ENCODE measurements around the gene METTL5. TPM values are rescaled to one million over a fixed set of nuclear protein-coding genes. Genes with fewer than 3 reads are reported as not detected.
"Not testable (repeated sequence)": the region's sequence is repeated elsewhere in the genome, so short reads cannot be mapped to it uniquely, and the experiment has no call there.

The METTL5 gene
- total RNA-seq, 1 experiment from 2014 or later = 103 TPM

GRCh38 chr2:169849710-169850109 lies 25.0 kb upstream of the METTL5 start:
- no peaks in the 10 kb centered on the region for H3K9me2 ChIP-seq (ENCODE audit: insufficient read depth)
- ChIA-PET CTCF (no interaction called here), RAD21 (ENCODE audit: low non-redundant PET in 1 of 2, low total read pairs in 2 of 2, uncharacterized antibody in 2 of 2, unreplicated experiment in 2 of 2) (no interaction called here), POLR2A (no interaction called here)
- ATAC-seq (no peak), DNase-seq (ENCODE audit: low read depth, low spot score) (no peak)
- H2AFZ ChIP-seq (ENCODE audit: low read depth, low read length, poor library complexity, severe bottlenecking) = no peak overlapping the region
- TF ChIP-seq SIN3A (IDR thresholded peaks at IDR 0.05; ENCODE audit: low read depth) = no peak
- TF ChIP-seq, protein P1, sequence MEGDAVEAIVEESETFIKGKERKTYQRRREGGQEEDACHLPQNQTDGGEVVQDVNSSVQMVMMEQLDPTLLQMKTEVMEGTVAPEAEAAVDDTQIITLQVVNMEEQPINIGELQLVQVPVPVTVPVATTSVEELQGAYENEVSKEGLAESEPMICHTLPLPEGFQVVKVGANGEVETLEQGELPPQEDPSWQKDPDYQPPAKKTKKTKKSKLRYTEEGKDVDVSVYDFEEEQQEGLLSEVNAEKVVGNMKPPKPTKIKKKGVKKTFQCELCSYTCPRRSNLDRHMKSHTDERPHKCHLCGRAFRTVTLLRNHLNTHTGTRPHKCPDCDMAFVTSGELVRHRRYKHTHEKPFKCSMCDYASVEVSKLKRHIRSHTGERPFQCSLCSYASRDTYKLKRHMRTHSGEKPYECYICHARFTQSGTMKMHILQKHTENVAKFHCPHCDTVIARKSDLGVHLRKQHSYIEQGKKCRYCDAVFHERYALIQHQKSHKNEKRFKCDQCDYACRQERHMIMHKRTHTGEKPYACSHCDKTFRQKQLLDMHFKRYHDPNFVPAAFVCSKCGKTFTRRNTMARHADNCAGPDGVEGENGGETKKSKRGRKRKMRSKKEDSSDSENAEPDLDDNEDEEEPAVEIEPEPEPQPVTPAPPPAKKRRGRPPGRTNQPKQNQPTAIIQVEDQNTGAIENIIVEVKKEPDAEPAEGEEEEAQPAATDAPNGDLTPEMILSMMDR (IDR thresholded peaks at IDR 0.05 in 2 of 3, conservative IDR thresholded peaks at IDR 0.05 in 1 of 3; ENCODE audit: borderline replicate concordance in 1 of 3, insufficient read depth in 1 of 3, low read depth in 2 of 3, low read length in 2 of 3) = no peak
- TF ChIP-seq EGR1 (IDR thresholded peaks at IDR 0.05; ENCODE audit: low read depth) = no peak
- no peak for TF ChIP-seq EZH2phosphoT487 (IDR thresholded peaks at IDR 0.05; ENCODE audit: borderline replicate concordance)
- TF ChIP-seq JUND (IDR thresholded peaks at IDR 0.05) = no peak
- no peak for TF ChIP-seq POLR2AphosphoS5 (IDR thresholded peaks at IDR 0.05; ENCODE audit: low read depth, low read length)
- TF ChIP-seq EZH2 (IDR thresholded peaks at IDR 0.05) = no peak
- TF ChIP-seq RAD21 (IDR thresholded peaks at IDR 0.05; ENCODE audit: low read depth) = no peak
- no peak for TF ChIP-seq TCF7L2 (IDR thresholded peaks at IDR 0.05; ENCODE audit: borderline replicate concordance, extremely low read depth, insufficient read depth, insufficient read length)
- no peak for TF ChIP-seq ZNF274 (IDR thresholded peaks at IDR 0.05; ENCODE audit: low read depth, low read length)
- no peak for TF ChIP-seq POLR2A (IDR thresholded peaks at IDR 0.05; ENCODE audit: borderline replicate concordance, extremely low read depth, insufficient read depth, insufficient read length)
- no TSS peak for BruUV-seq (replicated peaks)
- H3K9me3 ChIP-seq (ENCODE audit: control insufficient read depth in 1 of 2, insufficient read depth in 1 of 2, low read depth in 1 of 2, low read length in 2 of 2) = peaks cover 0 to 6% of the 10 kb centered on the region in 2 experiments; a peak in 1 of 4 replicates
- H3K27me3 ChIP-seq (ENCODE audit: insufficient read depth, low read length) = no peaks in the 10 kb centered on the region
- H3K4me2 ChIP-seq (ENCODE audit: low read length) = no peak overlapping the region
- no peaks in the 10 kb centered on the region; a peak in 1 of 4 replicates for H3K4me1 ChIP-seq (ENCODE audit: control insufficient read depth in 1 of 2, insufficient read depth in 2 of 2, low read length in 2 of 2)
- no peak overlapping the region for H3K9ac ChIP-seq (ENCODE audit: low read length)
- H4K20me1 ChIP-seq (ENCODE audit: insufficient read depth) = no peaks in the 10 kb centered on the region
- peaks cover 65% of the 10 kb centered on the region for H3K79me2 ChIP-seq (ENCODE audit: insufficient read depth, low read length)
- no peaks in the 10 kb centered on the region for H3K36me3 ChIP-seq (ENCODE audit: control insufficient read depth in 1 of 2, insufficient read depth in 2 of 2, low read length in 2 of 2)
- no peak overlapping the region for H3K4me3 ChIP-seq (replicated peaks in 1 of 2; ENCODE audit: low read depth in 1 of 2, low read length in 2 of 2)
- intact Hi-C loops (cut with micrococcal nuclease) = no loop called here
- no peak overlapping the region for H3K27ac ChIP-seq (ENCODE audit: low read depth, low read length)

- H4K20me1 ChIP-seq (ENCODE audit: insufficient read depth); DNase-seq (ENCODE audit: low read depth, low spot score); H3K27ac ChIP-seq (ENCODE audit: low read depth, low read length); H3K9me3 ChIP-seq (ENCODE audit: control insufficient read depth in 1 of 2, insufficient read depth in 1 of 2, low read depth in 1 of 2, low read length in 2 of 2); BruUV-seq (replicated peaks); CTCF ChIA-PET; H2AFZ ChIP-seq (ENCODE audit: low read depth, low read length, poor library complexity, severe bottlenecking); H3K36me3 ChIP-seq (ENCODE audit: control insufficient read depth in 1 of 2, insufficient read depth in 2 of 2, low read length in 2 of 2); RAD21 ChIA-PET (ENCODE audit: low non-redundant PET in 1 of 2, low total read pairs in 2 of 2, uncharacterized antibody in 2 of 2, unreplicated experiment in 2 of 2); H3K9ac ChIP-seq (ENCODE audit: low read length); H3K4me2 ChIP-seq (ENCODE audit: low read length); H3K27me3 ChIP-seq (ENCODE audit: insufficient read depth, low read length); intact Hi-C loops (cut with micrococcal nuclease); ATAC-seq; H3K4me3 ChIP-seq (replicated peaks in 1 of 2; ENCODE audit: low read depth in 1 of 2, low read length in 2 of 2); H3K9me2 ChIP-seq (ENCODE audit: insufficient read depth); H3K4me1 ChIP-seq (ENCODE audit: control insufficient read depth in 1 of 2, insufficient read depth in 2 of 2, low read length in 2 of 2); POLR2A ChIA-PET: not testable (repeated sequence)
- H3K79me2 ChIP-seq (ENCODE audit: insufficient read depth, low read length) = peaks cover 62% of the 10 kb centered on the region
Observed at GRCh38 chr2:169848959-169849693, 24.4 kb upstream of the METTL5 start.
